NCI-H345 treated with DMSO at 0.1 percent for 48 hours (cell line): ENCODE results near the gene RANGAP1.
A peak's percentile ranks its signal among the peaks of the same experiment; 100 is the strongest.
"Not testable (repeated sequence)": the region's sequence is repeated elsewhere in the genome, so short reads cannot be mapped to it uniquely, and the experiment has no call there.

ENCODE experiments used
- DNase-seq: peaks from one replicate; lab custom pipeline; 2025; ENCODE audit not compliant: unreplicated experiment; lab: John Stamatoyannopoulos, UW

Gene RANGAP1

DNA sequence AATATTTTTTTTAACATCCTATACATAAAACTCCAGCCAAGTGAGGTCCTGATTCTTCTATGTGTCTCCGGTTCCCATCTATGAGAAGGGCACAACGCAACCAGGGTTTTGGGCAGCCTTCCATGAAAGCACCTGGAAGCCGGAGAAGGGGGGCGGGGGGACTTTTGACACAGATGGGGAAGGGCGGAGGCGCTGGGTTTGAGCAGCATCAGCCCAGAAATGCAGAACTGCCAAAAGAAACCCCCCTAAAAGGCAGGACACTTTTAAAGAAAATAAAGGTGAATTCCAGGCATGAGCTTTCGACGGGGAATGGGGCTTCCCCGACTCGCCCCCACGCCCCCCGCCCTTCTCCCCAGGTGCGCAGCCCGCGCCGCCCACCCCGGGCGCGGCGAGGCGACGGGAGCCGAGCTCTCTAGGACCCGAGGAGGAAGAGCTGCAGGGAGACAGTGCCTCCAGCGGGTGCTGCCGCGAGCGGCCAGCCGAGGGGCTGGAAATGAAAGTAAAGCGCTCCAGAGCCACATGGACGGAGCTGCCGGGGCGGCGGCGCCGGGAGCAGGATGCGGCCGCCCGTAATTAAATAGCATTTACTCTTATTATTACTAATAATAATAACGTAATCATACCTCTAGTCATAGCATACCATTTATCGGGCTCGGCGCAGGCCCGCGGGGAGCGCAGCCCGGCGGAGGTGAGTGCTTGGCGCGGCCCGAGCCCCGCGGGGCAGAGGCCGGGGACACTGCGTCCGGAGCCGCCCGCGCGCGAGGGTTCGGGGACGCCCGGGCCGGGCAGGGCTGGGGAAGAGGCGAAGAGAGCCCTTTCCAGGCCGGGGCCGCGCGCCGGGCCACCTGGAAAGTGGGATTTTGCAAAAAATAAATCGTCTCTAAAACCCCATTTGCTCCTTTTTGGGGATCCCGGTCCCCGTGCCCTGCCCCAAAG is 15.4 kb upstream of the RANGAP1 start, which contains the start of gene ZC3H7B:
Gene ZC3H7B, plus strand, starts transcription at position 441 of the 936 bp plus-strand sequence. CDS start 19,136 bp downstream, outside the sequence.
- DNase-seq: peak; percentile 54

DNA sequence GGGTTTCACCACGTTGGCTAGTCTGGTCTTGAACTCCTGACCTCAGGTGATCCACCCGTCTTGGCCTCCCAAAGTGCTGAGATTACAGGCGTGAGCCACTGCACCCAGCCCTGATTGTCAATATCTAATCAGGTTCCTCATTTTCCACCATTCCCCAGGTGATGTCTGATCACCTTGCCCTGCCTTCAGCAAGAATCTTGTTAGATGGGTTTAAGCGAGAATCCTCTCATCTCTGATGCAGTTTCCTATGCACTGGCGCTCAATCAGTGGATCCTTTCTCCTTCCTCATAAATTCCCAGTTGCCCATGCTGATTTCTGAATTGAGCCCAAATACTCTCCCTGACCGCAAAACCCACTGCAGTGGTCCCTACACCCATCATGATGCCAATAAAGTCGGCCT is 14.7 kb upstream of the RANGAP1 start:
- no peak for DNase-seq

DNA sequence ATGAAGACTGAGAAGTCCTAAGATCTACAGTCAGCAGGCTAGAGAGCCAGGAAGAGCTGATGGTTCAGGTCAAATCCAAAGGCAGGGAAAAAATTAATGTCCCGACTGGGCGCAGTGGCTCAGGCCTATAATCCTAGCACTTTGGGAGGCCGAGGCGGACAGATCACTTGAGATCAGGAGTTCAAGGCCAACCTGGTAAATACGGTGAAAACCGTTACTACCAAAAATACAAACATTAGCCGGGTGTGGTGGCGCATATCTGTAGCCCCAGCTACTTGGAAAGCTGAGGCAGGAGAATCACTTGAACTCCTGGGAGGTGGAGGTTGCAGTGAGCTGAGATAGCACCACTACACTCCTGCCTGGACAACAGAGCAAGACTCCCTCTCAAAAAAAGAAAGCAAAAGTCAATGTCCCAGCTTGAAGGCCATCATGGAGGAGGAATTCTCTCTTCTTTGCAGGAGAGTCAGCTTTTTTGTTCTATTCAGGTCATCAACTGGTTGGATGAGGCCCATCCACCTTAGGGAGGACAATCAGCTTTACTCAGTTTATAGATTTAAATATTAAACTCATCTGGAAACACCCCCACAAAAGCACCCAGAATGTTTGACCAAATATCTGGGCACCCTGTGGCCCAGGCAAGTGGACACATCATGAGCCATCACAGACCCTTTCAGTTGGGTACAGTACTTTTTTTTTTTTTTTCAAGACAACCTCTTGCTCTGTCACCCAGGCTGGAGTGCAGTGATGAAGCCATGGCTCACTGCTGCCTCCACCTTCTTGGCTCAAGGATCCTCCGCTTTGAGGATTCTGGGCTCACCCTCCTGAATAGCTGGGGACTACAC is 11.1 kb upstream of the RANGAP1 start:
- no peak for DNase-seq

GRCh38 chr22:41294816-41295215 is 8.8 kb upstream of the RANGAP1 start:
- not testable (repeated sequence) for DNase-seq

- no peak for DNase-seq
Observed at GRCh38 chr22:41290262-41291221, 4.6 kb upstream of the RANGAP1 start.

GRCh38 chr22:41289671-41290070 is 3.7 kb upstream of the RANGAP1 start:
- DNase-seq: no peak

DNA sequence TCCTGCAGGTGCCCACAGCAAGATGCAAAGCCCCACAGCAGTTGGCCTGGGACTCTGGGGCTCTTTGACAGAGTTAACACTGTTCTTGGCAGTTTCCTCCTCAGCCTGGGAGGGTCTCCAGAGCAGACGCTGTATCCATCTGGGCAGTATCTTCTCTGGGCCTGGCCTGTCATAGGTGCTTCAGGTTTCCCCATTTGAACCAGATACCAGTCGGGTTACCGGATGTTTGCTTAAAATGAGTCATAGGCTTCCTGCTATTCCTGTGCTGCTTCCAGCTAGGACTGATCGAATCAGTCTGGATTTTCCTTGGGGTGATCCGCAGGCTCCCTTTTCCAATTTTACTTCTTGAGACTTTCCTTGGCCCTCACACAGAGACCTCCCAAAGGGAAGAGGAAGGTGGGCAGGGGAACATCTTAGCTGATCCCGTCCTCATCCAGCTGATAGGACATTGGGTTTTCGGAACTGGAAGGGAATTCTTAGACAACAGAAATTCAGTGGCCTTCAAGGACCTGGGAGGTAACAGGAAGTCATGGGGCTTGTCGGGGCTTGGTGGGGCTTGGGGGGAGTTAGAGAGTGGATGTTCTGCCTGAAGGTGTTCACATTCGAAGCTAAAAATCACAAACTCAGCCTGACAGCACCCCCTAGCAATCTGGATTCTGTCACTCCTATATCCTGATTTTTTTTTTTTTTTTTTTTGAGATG is 2.4 kb upstream of the RANGAP1 start:
- DNase-seq: no peak

- peak; percentile 47 for DNase-seq
Observed at GRCh38 chr22:41286639-41287091, 678 bp upstream of the RANGAP1 start.

DNA sequence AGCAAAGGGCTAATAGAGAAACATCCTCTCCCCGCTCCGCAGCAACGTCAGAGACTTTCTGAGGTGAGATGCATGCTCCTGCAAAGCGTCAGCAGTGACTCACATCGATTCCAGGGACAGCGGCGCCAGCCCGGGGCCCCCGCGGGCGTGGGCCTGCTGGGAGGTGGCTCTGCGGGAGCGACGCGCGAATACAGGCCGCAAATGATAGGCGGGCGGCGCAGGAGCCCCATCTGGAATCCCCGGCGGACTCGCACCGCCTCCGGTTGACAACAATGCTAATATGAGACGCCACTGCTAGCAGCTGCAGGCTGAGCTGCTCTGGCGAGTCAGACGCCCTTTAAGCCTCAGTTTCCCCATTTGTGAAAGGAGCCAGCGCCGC is 557 bp downstream of the RANGAP1 start:
- DNase-seq: no peak

- no peak for DNase-seq
Observed at GRCh38 chr22:41284465-41284864, 1.5 kb downstream of the RANGAP1 start.

- DNase-seq: no peak
Observed at GRCh38 chr22:41280854-41281253, 5.1 kb downstream of the RANGAP1 start.

- no peak for DNase-seq
Observed at GRCh38 chr22:41280065-41280464, 5.9 kb downstream of the RANGAP1 start.

DNA sequence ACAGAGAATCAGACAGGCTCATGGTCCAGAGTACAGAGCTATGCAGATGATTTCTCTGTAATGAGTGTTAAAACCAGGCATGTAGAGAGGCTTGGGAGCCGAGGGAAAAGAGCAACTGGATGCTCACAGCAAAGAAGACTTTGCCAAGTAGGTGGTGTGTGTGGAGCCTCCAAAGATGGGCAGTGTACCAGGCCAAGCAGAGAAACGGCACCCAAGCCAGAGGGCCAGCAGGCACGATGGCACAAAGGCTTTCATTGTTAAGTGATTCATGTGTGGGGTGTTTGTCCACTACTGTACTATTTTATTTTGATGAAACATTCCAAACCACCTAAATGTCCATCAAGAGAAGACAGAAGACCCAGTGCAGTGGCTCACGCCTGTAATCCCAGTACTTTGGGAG is 11.1 kb downstream of the RANGAP1 start:
- no peak for DNase-seq

GRCh38 chr22:41273128-41273527 is 12.9 kb downstream of the RANGAP1 start:
- DNase-seq: no peak

DNA sequence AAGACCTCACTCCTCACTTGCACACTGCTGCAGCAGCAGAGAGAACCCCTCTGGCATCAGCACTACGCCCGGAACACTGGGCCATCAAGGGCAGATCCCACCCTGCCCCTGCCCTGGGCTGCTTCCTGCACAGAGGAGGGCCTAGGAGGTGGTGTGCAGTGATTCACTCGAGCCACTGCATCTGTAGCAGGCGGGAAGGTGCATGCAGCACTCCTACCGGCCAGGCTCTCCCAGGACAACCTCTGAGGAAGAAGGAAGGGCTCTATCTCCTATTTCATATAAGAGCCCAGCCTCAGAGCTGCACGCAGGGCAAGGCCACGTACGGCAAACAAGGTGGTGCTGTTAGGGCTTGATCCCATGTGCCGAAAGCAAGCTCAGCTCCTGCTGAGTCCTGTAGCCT is 14.2 kb downstream of the RANGAP1 start:
- DNase-seq: no peak

GRCh38 chr22:41267958-41268357 is 18.0 kb downstream of the RANGAP1 start:
- DNase-seq: no peak

DNA sequence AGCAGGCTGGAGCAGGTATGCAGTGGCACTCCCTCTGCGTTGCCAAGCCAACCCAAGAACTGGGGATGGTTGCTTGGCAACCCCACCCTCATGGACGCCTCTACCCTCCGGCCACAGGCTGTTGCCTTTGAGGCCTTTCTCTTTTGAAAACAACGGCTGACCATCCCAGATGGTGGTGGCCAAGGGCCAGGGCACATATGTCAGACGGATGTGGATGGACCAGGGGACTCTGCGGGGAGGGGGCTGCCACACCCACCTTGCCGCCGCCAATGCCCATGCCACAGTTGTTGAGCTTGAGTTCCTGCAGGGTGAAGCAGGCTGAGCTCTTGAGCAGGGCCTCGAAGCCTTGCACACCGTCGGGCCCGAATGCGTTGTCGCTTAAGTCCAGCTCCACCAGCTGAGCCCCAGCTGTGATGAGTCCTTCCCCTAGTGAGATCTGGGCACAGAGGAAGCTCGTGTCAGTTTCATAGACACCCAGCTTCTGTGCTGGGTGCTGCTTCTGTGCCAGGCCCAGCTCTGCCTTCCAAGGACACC is 21.5 kb downstream of the RANGAP1 start:
- DNase-seq: no peak

DNA sequence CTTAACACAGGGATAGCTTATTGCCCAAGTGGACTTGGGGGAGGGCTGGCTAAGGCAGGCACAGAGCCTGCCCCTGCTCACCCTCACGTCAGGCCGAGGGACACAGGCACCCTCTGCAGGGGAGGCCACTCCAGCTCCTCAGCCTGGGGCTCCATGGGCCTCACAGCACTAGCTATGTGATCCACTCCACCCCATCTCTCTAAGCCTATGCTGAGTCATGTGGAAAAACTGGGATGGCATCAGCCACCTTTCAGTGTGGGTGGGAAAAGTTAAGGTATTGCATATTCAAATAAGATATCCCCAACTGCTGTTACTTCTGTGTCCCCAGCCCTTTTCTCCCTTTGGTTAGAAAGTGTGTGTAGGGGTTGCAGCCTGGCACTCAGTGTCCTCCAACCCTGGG is 22.3 kb downstream of the RANGAP1 start:
- DNase-seq: no peak

DNA sequence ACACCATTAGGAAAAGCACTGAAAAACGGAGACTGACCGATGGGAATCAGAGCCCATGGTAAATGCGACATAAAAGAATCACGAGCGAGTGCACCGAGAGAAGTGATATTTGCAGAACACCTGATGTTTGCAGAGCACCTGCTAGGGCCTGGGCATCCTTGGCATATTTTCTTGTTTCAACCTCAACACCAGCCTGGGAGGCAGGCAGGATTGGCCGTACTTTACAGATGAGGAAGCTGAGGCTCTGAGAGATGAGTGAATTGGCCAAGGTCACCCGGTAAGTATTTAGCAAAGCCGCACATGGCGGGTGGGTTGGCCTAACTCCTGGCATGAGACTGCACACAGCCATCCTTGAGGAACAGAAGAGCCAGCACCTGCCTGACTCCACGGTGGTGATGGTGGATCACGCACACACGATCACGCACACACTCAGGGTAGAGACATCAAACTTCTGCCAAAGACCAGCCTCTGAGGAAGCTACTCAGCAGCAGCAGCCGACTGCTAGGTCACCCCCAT is 23.7 kb downstream of the RANGAP1 start:
- DNase-seq: no peak
